Psoas muscle (tissue), 8 donors: Measurements from ENCODE around the gene COL17A1. TPM values are rescaled to one million over a fixed set of nuclear protein-coding genes. Genes with fewer than 3 reads are reported as not detected.

ENCODE experiments used
- ATAC-seq, 4 donors: fragments of 200-7000 bp; cut with Tn5 transposase; one replicate each; pipeline ENCODE4 v1.9.1; 2020; ENCODE audit warnings: moderate library complexity in 3 of 4, mild to moderate bottlenecking in 2 of 4
- DNase-seq, 2 donors: peaks; one replicate each; pipeline ENCODE4 v3.0.0-alpha.2; 2020
- H3K27ac ChIP-seq: fragments of 200-600 bp; one replicate; pipeline ENCODE4 v1.8.0; 2022
- H3K27me3 ChIP-seq, 3 donors: fragments of 200-600 bp in 1 of 3; one replicate each; pipeline versions ENCODE4 v1.6.1 to v1.8.0; 2013 to 2022; ENCODE audit warnings: low read length in 2 of 3, mild to moderate bottlenecking in 2 of 3, moderate library complexity in 1 of 3; ENCODE audit not compliant: insufficient read depth in 3 of 3
- H3K36me3 ChIP-seq, 2 donors: fragments of 200-600 bp in 1 of 2; one replicate each; pipeline versions ENCODE4 v1.6.1 to v1.8.0; 2013 to 2022; ENCODE audit warnings: low read depth in 1 of 2, mild to moderate bottlenecking in 1 of 2, moderate library complexity in 1 of 2; ENCODE audit not compliant: insufficient read depth in 1 of 2
- H3K4me1 ChIP-seq: fragments of 200-600 bp; one replicate; pipeline ENCODE4 v1.8.0; 2022
- H3K4me3 ChIP-seq: fragments of 200-600 bp; one replicate; pipeline ENCODE4 v1.8.0; 2022; ENCODE audit warnings: mild to moderate bottlenecking
- H3K9me3 ChIP-seq: fragments of 200-600 bp; one replicate; pipeline ENCODE4 v1.8.0; 2022
- CTCF ChIP-seq: fragments of 200-600 bp; IDR thresholded peaks from one replicate; pipeline ENCODE4 v1.8.0; 2022; ENCODE audit warnings: antibody characterized with exemption
- WGBS, 3 donors: extraction: QIAGEN DNeasy Blood & Tissue Kit; methylation state at CpG; one replicate each; pipeline versions ENCODE4 v1.1.6 to v1.1.7; 2013; 5-methylcytosine and 5-hydroxymethylcytosine counted together
- intact Hi-C, 2 donors: fragments of 100-400 bp; cut with DNase I; formaldehyde crosslinking; loops; one replicate each; pipeline versions ENCODE4 v1.11.0 to v1.14.2; 2022
- polyA plus RNA-seq, 3 donors: library from polyadenylated mRNA; stranded (reverse); fragments of 200-250 nt; gene quantifications; one replicate each; pipeline ENCODE4 v1.2.3, GENCODE V29; 2013
- total RNA-seq, 4 donors: library from RNA; stranded (reverse); fragmentation: NEBNext Ultra II Directional in 2 of 4; extraction: Animal tissue kit (Norgen Biotek cat#: 25700) in 2 of 4; gene quantifications; one replicate each; pipeline versions ENCODE4 v1.2.1 to v1.2.4, GENCODE V29; 2021 to 2023
- donor health status: healthy with polysubstance abuse.
- donor health status: DM: no; HTN: no; CAD: no; lungs with moderate emphysema.
- donor health status: Bipolar disorder and iron deficiency.
- donor health status: healthy.
- donor health status: DM: yes; HTN: yes; CAD: no.
- donor health status: DM: no; HTN: no; CAD: no.
- donor health status: DM: no; HTN: no; CAD: no.
- donor health status: DM: yes; HTN: yes; CAD: no.

Gene COL17A1
- total and polyA plus RNA-seq, 7 donors = 0.01 to 0.18 (median 0.06) TPM; not detected in 3

GRCh38 chr10:104043185-104043830, 42.4 kb downstream of the COL17A1 start:
- Histone ChIP-seq H3K9me3 (no peaks in the 10 kb centered on the region), H3K27me3 (peaks cover 0 to 2% (median 0%) of the 10 kb centered on the region in 3 donors), H3K27ac (no peak overlapping the region), H3K4me3 (no peak overlapping the region), H3K4me1 (no peaks in the 10 kb centered on the region), H3K36me3 (no peaks in the 10 kb centered on the region)
- TF ChIP-seq CTCF = no peak
- 80 to 86% (median 80%) methylated on average over 8 of the region's 8 CpGs for WGBS, 3 donors
- ATAC-seq (no peak), DNase-seq (no peak)
- intact Hi-C loops = no loop called here

- Histone ChIP-seq H3K4me1 (no peaks in the 10 kb centered on the region), H3K36me3 (no peaks in the 10 kb centered on the region), H3K27ac (no peak overlapping the region), H3K27me3 (peaks cover 0 to 2% (median 0%) of the 10 kb centered on the region in 3 donors), H3K9me3 (no peaks in the 10 kb centered on the region), H3K4me3 (no peak overlapping the region)
- TF ChIP-seq CTCF = no peak
- intact Hi-C loops = no loop called here
- ATAC-seq (no peak), DNase-seq (no peak)
- 71 to 75% (median 74%) methylated on average over 14 of the region's 14 CpGs for WGBS, 3 donors
These were observed 43.7 kb downstream of the COL17A1 start for GRCh38 chr10:104041891-104042535.

GRCh38 chr10:104040862-104041789, 44.6 kb downstream of the COL17A1 start:
- ATAC-seq = no peak
- 79 to 83% (median 83%) methylated on average over 9 of the region's 9 CpGs for WGBS, 3 donors
- no peaks in the 10 kb centered on the region for H3K9me3 ChIP-seq
- H3K4me3 ChIP-seq = no peak overlapping the region
- no peaks in the 10 kb centered on the region for H3K36me3 ChIP-seq
- no peak for DNase-seq
- no peak overlapping the region for H3K27ac ChIP-seq
- no peak for TF ChIP-seq CTCF
- H3K27me3 ChIP-seq = peaks cover 0 to 2% (median 0%) of the 10 kb centered on the region in 3 donors
- H3K4me1 ChIP-seq = no peaks in the 10 kb centered on the region
- intact Hi-C loops = no loop called here

- no peak overlapping the region for H3K4me3 ChIP-seq
- DNase-seq (no peak), ATAC-seq (no peak)
- TF ChIP-seq CTCF = no peak
- WGBS, 3 donors = 68 to 79% (median 75%) methylated on average over 6 of the region's 6 CpGs
- no peak overlapping the region for H3K27ac ChIP-seq
- H3K9me3 ChIP-seq = no peaks in the 10 kb centered on the region
- H3K27me3 ChIP-seq = peaks cover 0 to 2% (median 0%) of the 10 kb centered on the region in 3 donors
- no peaks in the 10 kb centered on the region for H3K36me3 ChIP-seq
- H3K4me1 ChIP-seq = no peaks in the 10 kb centered on the region
- intact Hi-C loops = no loop called here
These were observed 45.3 kb downstream of the COL17A1 start for GRCh38 chr10:104040382-104040781.
